ENCODE results near the gene CYP1B1.
"Not testable (repeated sequence)": the region's sequence is repeated elsewhere in the genome, so short reads cannot be mapped to it uniquely, and the experiment has no call there.

The CYP1B1 gene

GRCh38 chr2:38075507-38076151 lies at the start of gene CYP1B1:
Gene CYP1B1, minus strand, starts transcription at chr2:38076151. Its CDS starts 763 bp downstream, at chr2:38075388.
- DNase-seq (ENCODE audit: low read depth): no peak

GRCh38 chr2:38125007-38125406 lies 49.1 kb upstream of the CYP1B1 start:
- no peak for DNase-seq (ENCODE audit: low read depth)

GRCh38 chr2:38123911-38124310 lies 48.0 kb upstream of the CYP1B1 start:
- DNase-seq (ENCODE audit: low read depth): no peak

GRCh38 chr2:38122344-38122743 lies 46.4 kb upstream of the CYP1B1 start:
- DNase-seq (ENCODE audit: low read depth): no peak

- DNase-seq (ENCODE audit: low read depth): no peak
These were observed 45.5 kb upstream of the CYP1B1 start for GRCh38 chr2:38121481-38121880.

- no peak for DNase-seq (ENCODE audit: low read depth)
These were observed 44.9 kb upstream of the CYP1B1 start for GRCh38 chr2:38120829-38121228.

- DNase-seq (ENCODE audit: low read depth): no peak
These were observed 44.3 kb upstream of the CYP1B1 start for GRCh38 chr2:38120264-38120592.

GRCh38 chr2:38116762-38117161 lies 40.8 kb upstream of the CYP1B1 start:
- DNase-seq (ENCODE audit: low read depth): no peak

GRCh38 chr2:38115216-38116032 lies 39.5 kb upstream of the CYP1B1 start:
- peak; percentile 60 for DNase-seq (ENCODE audit: low read depth)

GRCh38 chr2:38113981-38114708 lies 38.2 kb upstream of the CYP1B1 start:
- no peak for DNase-seq (ENCODE audit: low read depth)

- DNase-seq (ENCODE audit: low read depth): no peak
These were observed 37.1 kb upstream of the CYP1B1 start for GRCh38 chr2:38113051-38113450.

GRCh38 chr2:38111350-38111749 lies 35.4 kb upstream of the CYP1B1 start:
- DNase-seq (ENCODE audit: low read depth): not testable (repeated sequence)

GRCh38 chr2:38109732-38110181 lies 33.8 kb upstream of the CYP1B1 start:
- no peak for DNase-seq (ENCODE audit: low read depth)

GRCh38 chr2:38108907-38109731 lies 33.2 kb upstream of the CYP1B1 start:
- DNase-seq (ENCODE audit: low read depth): no peak

- no peak for DNase-seq (ENCODE audit: low read depth)
These were observed 31.9 kb upstream of the CYP1B1 start for GRCh38 chr2:38107738-38108410.

- no peak for DNase-seq (ENCODE audit: low read depth)
These were observed 30.6 kb upstream of the CYP1B1 start for GRCh38 chr2:38106405-38107094.

- no peak for DNase-seq (ENCODE audit: low read depth)
These were observed 30.0 kb upstream of the CYP1B1 start for GRCh38 chr2:38105922-38106321.

GRCh38 chr2:38104598-38104997 lies 28.6 kb upstream of the CYP1B1 start:
- no peak for DNase-seq (ENCODE audit: low read depth)

GRCh38 chr2:38100328-38100727 lies 24.4 kb upstream of the CYP1B1 start:
- DNase-seq (ENCODE audit: low read depth): no peak

GRCh38 chr2:38099099-38100028 lies 23.4 kb upstream of the CYP1B1 start:
- no peak for DNase-seq (ENCODE audit: low read depth)
